RWPE2 (cell line): ENCODE results near the gene CST8.

Experiments used
- ATAC-seq: fragments of 200-7000 bp; cut with Tn5 transposase; 3 replicates; pipeline ENCODE4 v1.9.1; 2021; ENCODE audit warnings: low read depth
- DNase-seq: peaks from one replicate; pipeline ENCODE4 v3.0.0-alpha.2; 2020; ENCODE audit warnings: low spot score
- H3K27ac ChIP-seq: fragments of 450-650 bp; 2 replicates; pipeline ENCODE4 v1.5.1; 2017; ENCODE audit warnings: mild to moderate bottlenecking; ENCODE audit not compliant: poor library complexity, severe bottlenecking
- H3K27me3 ChIP-seq: fragments of 250-450 bp; sonication (Bioruptor Pico); 2 replicates; pipeline ENCODE4 v1.5.1; 2021; ENCODE audit warnings: mild to moderate bottlenecking, moderate library complexity; ENCODE audit not compliant: insufficient read depth, poor library complexity, severe bottlenecking
- H3K36me3 ChIP-seq: fragments of 250-450 bp; sonication (Bioruptor Pico); 2 replicates; pipeline ENCODE4 v1.5.1; 2020; ENCODE audit warnings: low read depth, mild to moderate bottlenecking, moderate library complexity
- H3K4me1 ChIP-seq: fragments of 250-450 bp; sonication (Bioruptor Pico); 2 replicates; pipeline ENCODE4 v1.5.1; 2021; ENCODE audit warnings: mild to moderate bottlenecking, moderate library complexity; ENCODE audit not compliant: insufficient read depth, poor library complexity, severe bottlenecking
- H3K4me3 ChIP-seq: fragments of 250-450 bp; sonication (Bioruptor Pico); 2 replicates; pipeline ENCODE4 v1.5.1; 2021; ENCODE audit warnings: mild to moderate bottlenecking, moderate library complexity; ENCODE audit not compliant: severe bottlenecking
- H3K9me3 ChIP-seq: fragments of 250-450 bp; sonication (Bioruptor Pico); 2 replicates; pipeline ENCODE4 v1.5.1; 2021; ENCODE audit warnings: mild to moderate bottlenecking, moderate library complexity; ENCODE audit not compliant: severe bottlenecking
- CTCF ChIP-seq: fragments of 450-650 bp; IDR thresholded peaks from one replicate; pipeline ENCODE4 v1.5.1; 2017; ENCODE audit warnings: mild to moderate bottlenecking, moderate library complexity; ENCODE audit not compliant: poor library complexity, severe bottlenecking

Gene CST8

GRCh38 chr20:23508449-23509229, 17.7 kb downstream of the CST8 start:
- Histone ChIP-seq H3K4me1 (no peaks in the 10 kb centered on the region), H3K4me3 (no peak overlapping the region), H3K27me3 (no peaks in the 10 kb centered on the region), H3K9me3 (no peaks in the 10 kb centered on the region), H3K36me3 (no peaks in the 10 kb centered on the region), H3K27ac (no peak overlapping the region)
- no peak for TF ChIP-seq CTCF
- ATAC-seq (no peak), DNase-seq (no peak)

GRCh38 chr20:23509247-23509913, 18.5 kb downstream of the CST8 start:
- Histone ChIP-seq H3K27me3 (no peaks in the 10 kb centered on the region), H3K4me3 (no peak overlapping the region), H3K4me1 (no peaks in the 10 kb centered on the region), H3K27ac (no peak overlapping the region), H3K9me3 (no peaks in the 10 kb centered on the region), H3K36me3 (no peaks in the 10 kb centered on the region)
- no peak for ATAC-seq
- DNase-seq, result no peak
- TF ChIP-seq CTCF, result no peak

GRCh38 chr20:23510000-23510590, 19.2 kb downstream of the CST8 start:
- Histone ChIP-seq H3K4me3 (no peak overlapping the region), H3K4me1 (no peaks in the 10 kb centered on the region), H3K27ac (no peak overlapping the region), H3K27me3 (no peaks in the 10 kb centered on the region), H3K9me3 (no peaks in the 10 kb centered on the region), H3K36me3 (no peaks in the 10 kb centered on the region)
- no peak for ATAC-seq
- no peak for DNase-seq
- TF ChIP-seq CTCF, result no peak

- no peak for TF ChIP-seq CTCF
- Histone ChIP-seq H3K36me3 (no peaks in the 10 kb centered on the region), H3K27ac (no peak overlapping the region), H3K4me1 (no peaks in the 10 kb centered on the region), H3K27me3 (no peaks in the 10 kb centered on the region), H3K4me3 (no peak overlapping the region), H3K9me3 (no peaks in the 10 kb centered on the region)
- DNase-seq (no peak), ATAC-seq (no peak)
Measured at GRCh38 chr20:23513164-23513563, 22.2 kb downstream of the CST8 start.

GRCh38 chr20:23514848-23515247, 23.9 kb downstream of the CST8 start:
- no peaks in the 10 kb centered on the region for H3K36me3 ChIP-seq

More at GRCh38 chr20:23514848-23515247, 23.9 kb downstream of the CST8 start:
- no peak for TF ChIP-seq CTCF
- Histone ChIP-seq H3K27me3 (no peaks in the 10 kb centered on the region), H3K9me3 (no peaks in the 10 kb centered on the region), H3K27ac (no peak overlapping the region), H3K4me1 (no peaks in the 10 kb centered on the region), H3K4me3 (no peak overlapping the region)
- no peak for ATAC-seq
- no peak for DNase-seq
